GM19023 (cell line): ENCODE results near the gene GNB1L.
"Not testable (repeated sequence)": the region's sequence is repeated elsewhere in the genome, so short reads cannot be mapped to it uniquely, and the experiment has no call there.

Source experiments
- ATAC-seq: cut with Tn5 transposase; IDR thresholded peaks from one replicate; pipeline ENCODE4 v1.9.1; 2021; ENCODE audit warnings: mild to moderate bottlenecking, moderate library complexity; ENCODE audit not compliant: unreplicated experiment

GNB1L gene

DNA sequence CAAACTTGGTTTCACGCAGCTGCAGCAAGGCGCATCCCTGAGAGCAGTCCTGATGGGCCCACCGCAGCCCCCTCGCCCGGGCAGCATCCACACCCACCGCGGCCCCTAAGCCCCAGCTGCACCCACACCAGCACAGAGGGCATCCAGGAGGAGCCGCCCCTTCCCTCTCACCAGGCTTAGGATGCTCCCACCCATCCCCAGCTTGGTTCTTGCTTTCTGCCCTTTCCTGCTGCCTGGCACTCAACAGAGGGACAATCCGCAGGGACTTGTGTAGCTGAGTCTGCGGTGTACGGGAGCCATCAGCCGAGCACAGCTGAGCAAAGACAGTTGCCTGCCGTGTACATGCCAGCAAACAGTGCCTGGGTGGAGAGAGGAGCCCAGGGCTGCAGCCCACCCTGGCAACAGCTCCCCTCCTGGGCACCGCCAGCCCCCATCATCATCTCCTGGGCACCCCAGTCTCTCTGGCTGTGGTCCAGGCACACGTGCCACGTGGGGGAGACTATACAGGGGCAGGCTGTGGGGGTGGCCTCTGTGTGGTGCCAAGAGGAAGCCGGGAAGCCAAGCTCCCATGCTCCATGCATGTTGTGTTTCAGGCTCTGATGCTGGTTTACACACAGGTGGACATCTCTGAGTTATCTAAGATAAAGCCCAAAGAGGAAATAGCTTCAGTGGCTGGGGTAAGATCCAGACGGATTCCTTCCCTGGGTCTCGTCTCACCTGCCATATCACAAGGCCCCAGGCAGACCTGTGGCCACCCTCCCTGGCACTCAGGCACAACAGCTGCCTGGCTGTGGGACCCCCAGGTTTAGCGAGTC is 36.0 kb upstream of the GNB1L start:
- no peak for ATAC-seq

DNA sequence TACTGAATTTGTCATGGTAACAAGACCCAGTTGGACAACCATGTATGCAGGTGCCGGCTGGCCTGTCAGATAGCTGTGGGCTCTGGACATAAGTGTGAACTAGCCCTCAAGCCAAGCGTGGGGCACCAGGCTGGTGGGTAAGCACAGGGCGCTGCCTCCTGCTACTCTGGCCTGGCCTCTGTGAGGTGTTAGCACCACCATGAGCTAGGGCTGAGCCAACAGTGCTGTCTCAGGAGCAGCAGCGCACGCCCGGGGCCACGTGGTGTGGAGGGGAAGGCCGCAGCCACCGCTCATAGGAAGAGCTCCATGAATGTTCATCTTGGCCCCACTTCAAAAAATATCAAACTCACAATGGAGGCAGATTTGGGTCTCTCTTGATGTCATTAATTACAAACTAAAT is 35.3 kb upstream of the GNB1L start:
- no peak for ATAC-seq

GRCh38 chr22:19888131-19888746 is 33.6 kb upstream of the GNB1L start:
- ATAC-seq = no peak

GRCh38 chr22:19887256-19887985 is 32.7 kb upstream of the GNB1L start:
- ATAC-seq = no peak

- ATAC-seq = no peak
These were observed 32.1 kb upstream of the GNB1L start for GRCh38 chr22:19886605-19887255.

GRCh38 chr22:19885841-19886592 is 31.3 kb upstream of the GNB1L start:
- ATAC-seq = no peak

DNA sequence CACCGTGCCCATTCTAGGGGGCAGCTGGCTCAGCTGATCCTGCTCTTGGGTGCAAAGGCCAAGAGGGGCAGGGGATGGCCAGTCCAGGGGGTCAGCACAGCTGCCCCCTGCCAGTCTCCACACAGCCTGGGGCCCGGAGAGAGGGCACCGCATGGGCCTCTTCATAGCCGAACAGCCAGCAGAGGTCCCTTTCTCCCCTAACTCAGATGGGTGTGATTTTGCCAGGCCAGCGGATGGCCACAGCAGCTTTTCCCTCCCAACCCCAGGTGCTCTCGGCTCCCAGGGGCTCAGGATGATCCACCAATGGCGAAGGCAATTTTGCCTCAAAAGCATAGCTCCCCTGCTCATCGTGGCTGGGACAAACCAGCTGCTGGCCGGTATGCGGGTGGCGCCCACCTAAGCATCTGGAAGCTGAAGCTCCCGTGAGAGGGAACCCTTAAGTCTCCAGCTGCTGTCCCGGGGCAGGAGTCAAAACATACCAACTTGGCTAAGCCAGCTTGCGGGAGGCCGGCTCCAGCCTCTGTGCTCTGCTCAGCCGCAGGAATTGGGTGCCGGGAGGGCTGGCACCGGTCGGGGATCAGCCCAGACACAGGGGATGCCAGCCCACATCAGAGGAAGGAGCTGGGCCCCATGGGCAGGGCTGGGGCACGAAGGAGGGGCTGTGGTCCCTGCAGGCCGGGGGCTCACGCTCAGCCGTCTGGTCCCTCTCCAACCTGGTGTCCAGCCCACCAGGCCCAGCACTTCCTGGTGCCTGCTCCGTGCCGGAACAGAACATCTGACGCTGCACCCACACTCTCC is 30.5 kb upstream of the GNB1L start:
- no peak for ATAC-seq

DNA sequence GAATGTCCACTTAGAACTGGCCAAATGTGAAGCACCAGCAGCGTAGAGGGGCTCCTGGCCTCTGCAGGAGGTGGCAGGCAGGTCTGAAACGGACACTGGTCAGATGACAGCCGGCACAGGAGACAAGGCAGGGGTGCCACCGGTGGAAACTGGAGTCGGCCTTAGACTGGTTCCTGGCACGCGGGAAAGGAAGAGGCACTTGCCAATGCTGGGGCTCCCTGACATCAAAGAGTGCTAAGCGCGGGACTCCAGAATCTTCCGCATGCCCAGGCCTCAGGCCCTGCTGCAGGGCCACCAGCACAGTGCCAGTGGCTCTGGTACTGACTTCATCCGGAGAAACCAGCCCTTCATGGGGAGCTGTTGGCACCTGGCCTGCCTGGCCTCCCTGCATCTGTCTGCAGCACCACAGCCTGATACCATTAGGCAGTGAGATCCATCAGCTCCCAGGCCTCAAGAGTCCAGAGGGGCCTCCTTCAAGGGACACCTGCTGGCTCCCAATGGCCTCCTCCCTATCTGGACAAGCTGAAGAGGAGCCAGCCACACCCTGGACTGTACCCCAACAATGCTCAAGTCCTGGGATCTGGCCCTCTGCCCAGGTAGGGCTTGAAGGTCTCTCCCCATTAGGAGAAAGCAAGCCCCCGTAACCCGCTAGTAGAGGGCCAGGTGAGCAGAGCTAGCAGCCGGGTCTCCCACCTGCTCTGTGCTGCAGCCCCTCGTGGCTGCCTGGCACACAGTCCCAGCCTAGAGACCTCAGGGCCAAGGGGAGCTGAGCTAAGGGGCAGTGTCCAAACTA is 29.7 kb upstream of the GNB1L start:
- no peak for ATAC-seq

GRCh38 chr22:19883446-19883845 is 28.8 kb upstream of the GNB1L start:
- not testable (repeated sequence) for ATAC-seq

GRCh38 chr22:19882446-19883381 is 28.0 kb upstream of the GNB1L start:
- no peak for ATAC-seq

DNA sequence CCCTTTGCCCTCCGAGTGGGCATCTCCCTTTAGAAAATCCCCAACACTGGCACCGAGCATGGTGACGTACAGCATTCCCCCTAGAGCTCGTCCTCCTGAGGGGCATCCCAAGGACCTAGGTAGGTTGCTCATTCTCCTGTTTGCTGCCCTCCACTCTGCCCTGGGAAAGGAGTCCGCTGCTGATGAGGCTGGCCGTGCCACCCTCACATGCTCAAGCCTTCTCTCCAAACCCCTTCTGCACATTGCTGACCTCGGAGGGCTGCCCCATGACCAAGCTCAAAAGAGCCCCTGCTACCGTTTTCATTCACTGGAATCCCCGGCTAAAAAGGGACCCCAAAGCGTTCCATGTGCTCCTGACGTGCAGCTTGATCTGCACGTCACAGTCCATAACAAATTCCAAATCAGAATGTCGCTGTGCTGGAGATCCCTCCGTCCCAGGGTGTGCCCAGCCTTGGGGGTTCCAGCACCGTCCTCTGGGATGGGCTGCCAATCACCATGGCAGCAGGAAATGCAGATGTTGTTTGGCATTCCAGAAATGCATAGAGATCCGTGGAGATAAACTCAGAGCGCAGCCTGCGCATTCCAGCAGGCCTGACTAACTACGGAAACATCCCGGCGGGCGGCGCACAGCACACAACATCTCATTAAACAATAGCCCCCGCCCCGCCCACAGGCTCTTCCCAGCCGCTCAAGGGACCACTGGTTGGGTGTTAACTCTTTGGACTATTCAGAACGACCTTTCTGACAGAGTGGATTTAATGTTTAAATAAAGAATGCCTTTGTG is 26.3 kb upstream of the GNB1L start:
- no peak for ATAC-seq

- no peak for ATAC-seq
These were observed 25.5 kb upstream of the GNB1L start for GRCh38 chr22:19879992-19880785.

- ATAC-seq = no peak
These were observed 24.9 kb upstream of the GNB1L start for GRCh38 chr22:19879643-19879991.

GRCh38 chr22:19879246-19879570 is 24.5 kb upstream of the GNB1L start:
- no peak for ATAC-seq

DNA sequence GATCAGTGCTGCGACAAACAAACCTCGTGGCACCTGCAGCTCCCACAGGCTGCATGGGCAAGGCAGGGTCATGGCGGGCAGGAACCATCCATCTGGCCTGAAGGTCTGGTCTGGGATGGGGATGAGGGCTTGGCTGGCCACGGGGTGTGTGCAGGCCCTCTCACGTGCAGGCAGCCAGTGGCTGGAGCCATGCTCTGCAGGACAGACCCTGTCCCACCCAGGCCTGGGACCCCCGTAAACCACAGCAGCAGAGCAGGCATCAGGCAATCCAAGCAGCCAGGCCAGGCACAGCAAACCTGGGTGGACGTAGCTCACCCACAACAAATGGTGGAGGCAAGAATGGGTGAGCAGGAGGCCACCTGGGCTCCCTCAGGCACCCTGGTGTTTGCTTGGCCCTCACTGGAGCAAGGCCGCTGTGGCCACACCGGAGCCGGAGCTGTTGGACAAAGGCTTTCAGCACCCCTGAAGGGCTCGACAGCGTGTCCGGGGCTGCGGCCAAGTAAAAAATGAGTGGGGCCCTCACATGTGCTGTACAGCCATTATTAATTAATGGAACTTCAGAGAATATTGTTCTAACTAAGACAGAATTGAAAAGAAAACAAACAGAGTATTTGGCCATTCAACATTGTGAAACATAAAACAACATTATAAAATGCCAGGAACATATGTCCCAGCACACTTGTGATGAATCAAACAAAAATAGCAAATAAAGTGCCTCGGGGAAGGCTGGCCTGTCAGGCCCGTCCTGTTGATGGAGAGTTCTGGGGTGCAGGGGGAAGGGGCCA is 24.0 kb upstream of the GNB1L start:
- ATAC-seq = no peak
